HG03469 (cell line): ENCODE results near the gene STAB1.

ENCODE experiments used
- ATAC-seq: cut with Tn5 transposase; IDR thresholded peaks from one replicate; pipeline ENCODE4 v1.9.1; 2021; ENCODE audit warnings: mild to moderate bottlenecking, moderate library complexity, moderate number of reproducible peaks; ENCODE audit not compliant: unreplicated experiment

The STAB1 gene

DNA sequence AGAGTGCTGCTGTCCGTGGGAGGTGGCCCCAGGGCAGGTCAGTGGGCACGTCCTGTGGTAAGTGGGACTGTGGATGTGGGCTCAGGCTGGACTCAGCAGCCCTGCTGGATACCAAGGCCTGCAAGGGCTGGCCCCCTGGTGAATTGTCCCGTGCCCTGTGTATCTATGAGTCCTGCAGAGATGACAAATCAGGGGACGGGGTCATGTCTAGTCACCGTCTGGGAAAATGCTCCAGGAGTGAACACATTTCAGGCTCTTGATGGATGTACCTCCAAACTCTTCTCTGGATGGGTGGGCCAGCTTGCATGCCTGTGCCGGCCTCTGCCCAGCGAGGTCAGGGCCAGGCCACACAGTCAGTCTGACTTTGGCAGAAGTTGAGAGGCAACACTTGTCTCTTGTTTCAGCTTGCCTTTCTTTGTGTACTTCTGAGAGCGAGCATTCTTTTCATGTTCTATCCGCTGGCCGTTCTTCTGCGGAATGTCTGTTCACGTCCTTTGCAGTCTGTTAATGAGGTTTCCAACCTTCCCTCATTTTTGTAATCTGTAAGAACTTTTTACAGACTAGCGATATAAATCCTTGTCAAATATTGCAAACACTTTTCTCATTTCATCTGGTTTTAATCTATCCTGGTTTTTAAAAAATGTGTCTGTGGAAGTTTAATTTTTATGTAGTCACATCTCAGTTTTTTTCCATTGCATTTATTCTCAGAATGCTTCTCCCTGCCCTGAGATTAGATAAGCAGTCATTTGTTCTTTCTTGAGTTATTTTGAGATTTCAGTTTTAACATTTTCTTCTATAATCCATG, 11.4 kb upstream of the STAB1 start:
- no peak for ATAC-seq

DNA sequence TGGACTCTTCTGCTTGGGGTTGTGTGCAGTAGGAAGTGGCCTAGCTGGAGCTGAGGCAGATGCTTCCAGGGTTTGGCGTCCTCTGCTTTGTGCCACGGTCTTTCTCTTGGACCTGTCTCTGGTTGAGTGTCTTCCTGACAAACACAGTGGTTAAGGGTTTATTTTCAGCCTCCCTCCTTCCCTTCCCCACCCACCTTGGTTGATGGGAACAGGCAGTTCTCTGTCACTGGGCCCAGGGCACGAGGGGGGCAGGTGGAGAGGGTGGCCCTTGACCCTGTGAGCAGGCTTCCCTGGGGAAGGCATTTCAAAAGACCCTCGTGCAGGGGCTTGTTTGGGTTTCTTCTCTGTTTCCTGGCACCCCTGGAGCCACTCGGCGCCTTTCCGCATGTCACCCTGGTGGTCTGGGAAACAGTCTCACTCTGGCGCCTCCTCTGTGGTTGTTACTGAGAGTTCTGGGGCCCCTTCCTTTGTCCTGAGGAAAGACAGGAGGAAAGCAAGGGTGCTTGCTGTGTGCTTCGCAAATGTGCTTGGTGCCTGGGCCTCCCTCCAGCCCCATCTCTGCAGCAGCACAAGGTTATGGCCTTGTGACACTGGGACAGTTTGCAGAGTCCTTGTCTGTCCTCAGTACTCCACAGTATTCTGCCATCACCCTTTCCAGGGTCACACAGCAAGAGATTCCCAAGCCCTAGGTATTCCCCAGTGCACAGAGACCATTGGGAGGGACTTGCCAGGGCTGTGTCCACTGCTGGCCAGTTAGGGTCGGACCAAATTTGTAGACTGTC, 10.3 kb upstream of the STAB1 start:
- ATAC-seq = no peak

DNA sequence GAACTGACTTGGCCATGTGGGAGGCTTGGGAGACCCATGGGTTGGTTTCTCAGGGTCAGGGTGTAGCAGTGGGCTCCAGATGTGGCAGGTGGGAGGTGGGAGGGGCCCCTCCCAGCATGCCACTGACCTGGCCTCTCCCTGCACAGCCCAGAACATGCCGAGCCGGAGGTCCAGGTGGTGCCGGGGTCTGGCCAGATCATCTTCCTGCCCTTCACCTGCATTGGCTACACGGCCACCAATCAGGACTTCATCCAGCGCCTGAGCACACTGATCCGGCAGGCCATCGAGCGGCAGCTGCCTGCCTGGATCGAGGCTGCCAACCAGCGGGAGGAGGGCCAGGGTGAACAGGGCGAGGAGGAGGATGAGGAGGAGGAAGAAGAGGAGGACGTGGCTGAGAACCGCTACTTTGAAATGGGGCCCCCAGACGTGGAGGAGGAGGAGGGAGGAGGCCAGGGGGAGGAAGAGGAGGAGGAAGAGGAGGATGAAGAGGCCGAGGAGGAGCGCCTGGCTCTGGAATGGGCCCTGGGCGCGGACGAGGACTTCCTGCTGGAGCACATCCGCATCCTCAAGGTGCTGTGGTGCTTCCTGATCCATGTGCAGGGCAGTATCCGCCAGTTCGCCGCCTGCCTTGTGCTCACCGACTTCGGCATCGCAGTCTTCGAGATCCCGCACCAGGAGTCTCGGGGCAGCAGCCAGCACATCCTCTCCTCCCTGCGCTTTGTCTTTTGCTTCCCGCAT, 7.9 kb upstream of the STAB1 start:
- ATAC-seq = no peak

DNA sequence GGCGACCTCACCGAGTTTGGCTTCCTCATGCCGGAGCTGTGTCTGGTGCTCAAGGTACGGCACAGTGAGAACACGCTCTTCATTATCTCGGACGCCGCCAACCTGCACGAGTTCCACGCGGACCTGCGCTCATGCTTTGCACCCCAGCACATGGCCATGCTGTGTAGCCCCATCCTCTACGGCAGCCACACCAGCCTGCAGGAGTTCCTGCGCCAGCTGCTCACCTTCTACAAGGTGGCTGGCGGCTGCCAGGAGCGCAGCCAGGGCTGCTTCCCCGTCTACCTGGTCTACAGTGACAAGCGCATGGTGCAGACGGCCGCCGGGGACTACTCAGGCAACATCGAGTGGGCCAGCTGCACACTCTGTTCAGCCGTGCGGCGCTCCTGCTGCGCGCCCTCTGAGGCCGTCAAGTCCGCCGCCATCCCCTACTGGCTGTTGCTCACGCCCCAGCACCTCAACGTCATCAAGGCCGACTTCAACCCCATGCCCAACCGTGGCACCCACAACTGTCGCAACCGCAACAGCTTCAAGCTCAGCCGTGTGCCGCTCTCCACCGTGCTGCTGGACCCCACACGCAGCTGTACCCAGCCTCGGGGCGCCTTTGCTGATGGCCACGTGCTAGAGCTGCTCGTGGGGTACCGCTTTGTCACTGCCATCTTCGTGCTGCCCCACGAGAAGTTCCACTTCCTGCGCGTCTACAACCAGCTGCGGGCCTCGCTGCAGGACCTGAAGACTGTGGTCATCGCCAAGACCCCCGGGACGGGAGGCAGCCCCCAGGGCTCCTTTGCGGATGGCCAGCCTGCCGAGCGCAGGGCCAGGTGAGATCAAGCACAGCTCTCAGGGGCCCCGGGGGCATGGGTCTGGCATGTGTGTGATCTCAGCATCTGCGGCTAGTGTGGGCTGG, 7.1 kb upstream of the STAB1 start:
- ATAC-seq = no peak

DNA sequence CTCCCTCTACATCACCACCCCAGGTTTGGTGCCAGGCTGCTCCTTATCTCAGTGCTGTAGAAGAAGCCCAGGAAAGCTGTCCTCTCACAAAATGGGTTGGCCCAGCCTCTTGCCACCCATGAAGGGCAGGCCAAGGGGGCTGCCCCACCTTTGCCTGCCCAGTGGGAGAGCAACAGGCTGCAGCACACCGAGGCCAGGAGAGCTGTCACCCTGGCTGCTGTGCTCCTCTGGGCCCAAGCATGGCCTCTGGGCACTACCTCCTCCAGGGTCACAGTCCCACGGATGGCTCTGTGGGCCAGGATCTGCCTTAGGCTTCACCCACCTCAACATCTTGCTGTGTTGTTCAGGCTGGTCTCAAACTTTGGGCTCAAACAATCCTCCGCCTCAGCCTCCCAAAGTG, 6.4 kb upstream of the STAB1 start:
- no peak for ATAC-seq

DNA sequence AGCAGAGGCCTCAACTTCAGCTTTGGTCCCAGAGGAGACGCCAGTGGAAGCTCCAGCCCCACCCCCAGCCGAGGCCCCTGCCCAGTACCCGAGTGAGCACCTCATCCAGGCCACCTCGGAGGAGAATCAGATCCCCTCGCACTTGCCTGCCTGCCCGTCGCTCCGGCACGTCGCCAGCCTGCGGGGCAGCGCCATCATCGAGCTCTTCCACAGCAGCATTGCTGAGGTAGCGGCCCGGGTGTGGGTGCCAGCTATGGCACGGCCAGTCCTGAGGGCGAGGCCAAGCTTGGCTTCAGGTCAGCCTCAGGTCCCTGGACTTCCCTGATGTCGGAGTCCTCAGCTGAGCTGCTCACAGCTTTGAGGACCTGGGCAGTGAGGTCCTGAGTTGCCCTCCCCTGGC, 5.7 kb upstream of the STAB1 start:
- ATAC-seq = no peak

DNA sequence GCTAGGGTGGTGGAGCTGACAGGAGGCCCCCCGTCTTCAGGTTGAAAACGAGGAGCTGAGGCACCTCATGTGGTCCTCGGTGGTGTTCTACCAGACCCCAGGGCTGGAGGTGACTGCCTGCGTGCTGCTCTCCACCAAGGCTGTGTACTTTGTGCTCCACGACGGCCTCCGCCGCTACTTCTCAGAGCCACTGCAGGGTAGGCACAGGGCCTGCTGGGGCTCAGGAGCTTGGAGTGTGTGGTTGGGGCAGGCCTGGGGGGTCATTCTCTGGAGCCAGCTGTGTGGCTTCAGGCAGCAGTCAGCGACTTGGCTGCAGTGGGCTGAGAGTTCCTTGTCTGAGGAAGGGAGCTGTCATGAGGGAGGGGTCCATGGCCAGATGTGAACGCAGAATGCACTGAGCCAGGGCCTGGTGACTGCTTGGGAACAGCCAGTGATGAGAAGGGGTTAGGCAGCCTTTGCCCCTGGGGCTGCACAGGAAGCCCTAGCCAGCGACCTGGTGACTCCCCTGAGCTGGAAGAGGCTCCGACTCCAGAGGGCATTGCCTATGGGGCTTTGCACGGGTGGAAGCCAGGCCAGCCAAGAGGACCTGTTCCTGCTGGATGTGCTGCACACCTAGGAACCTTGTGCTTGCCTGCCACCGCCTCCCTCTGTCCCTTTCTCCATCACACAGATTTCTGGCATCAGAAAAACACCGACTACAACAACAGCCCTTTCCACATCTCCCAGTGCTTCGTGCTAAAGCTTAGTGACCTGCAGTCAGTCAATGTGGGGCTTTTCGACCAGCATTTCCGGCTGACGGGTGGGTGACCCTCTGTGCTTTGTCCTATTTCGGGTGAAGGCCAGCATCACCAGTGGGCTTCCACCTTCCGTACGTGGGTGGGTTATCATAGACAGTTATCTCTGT, 4.9 kb upstream of the STAB1 start:
- ATAC-seq = no peak

DNA sequence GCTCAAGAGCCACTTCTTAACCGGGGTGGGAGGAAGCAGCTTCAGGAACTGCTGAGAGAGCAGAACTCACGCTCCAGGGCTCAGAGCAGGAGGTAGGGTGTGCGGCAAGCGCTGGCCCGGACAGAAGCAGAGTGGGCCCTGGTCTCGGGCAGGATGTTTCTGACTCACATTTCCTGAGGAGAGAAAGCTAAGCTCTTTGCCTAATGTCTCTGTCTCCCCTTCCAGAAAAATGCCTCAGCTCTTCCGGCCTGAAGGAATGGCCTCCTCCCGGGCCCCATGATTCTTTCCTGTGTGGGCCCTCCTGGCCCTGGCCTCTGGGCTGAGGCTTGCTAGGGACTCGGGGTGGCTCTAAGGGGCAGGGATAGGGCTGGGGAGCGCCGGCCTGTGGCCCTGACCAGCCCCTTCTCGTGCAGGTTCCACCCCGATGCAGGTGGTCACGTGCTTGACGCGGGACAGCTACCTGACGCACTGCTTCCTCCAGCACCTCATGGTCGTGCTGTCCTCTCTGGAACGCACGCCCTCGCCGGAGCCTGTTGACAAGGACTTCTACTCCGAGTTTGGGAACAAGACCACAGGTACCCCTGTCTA, 4.1 kb upstream of the STAB1 start:
- ATAC-seq = no peak

DNA sequence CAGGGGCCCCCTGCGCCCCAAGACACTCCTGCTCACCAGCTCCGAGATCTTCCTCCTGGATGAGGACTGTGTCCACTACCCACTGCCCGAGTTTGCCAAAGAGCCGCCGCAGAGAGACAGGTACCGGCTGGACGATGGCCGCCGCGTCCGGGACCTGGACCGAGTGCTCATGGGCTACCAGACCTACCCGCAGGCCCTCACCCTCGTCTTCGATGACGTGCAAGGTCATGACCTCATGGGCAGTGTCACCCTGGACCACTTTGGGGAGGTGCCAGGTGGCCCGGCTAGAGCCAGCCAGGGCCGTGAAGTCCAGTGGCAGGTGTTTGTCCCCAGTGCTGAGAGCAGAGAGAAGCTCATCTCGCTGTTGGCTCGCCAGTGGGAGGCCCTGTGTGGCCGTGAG, 3.1 kb upstream of the STAB1 start:
- no peak for ATAC-seq

DNA sequence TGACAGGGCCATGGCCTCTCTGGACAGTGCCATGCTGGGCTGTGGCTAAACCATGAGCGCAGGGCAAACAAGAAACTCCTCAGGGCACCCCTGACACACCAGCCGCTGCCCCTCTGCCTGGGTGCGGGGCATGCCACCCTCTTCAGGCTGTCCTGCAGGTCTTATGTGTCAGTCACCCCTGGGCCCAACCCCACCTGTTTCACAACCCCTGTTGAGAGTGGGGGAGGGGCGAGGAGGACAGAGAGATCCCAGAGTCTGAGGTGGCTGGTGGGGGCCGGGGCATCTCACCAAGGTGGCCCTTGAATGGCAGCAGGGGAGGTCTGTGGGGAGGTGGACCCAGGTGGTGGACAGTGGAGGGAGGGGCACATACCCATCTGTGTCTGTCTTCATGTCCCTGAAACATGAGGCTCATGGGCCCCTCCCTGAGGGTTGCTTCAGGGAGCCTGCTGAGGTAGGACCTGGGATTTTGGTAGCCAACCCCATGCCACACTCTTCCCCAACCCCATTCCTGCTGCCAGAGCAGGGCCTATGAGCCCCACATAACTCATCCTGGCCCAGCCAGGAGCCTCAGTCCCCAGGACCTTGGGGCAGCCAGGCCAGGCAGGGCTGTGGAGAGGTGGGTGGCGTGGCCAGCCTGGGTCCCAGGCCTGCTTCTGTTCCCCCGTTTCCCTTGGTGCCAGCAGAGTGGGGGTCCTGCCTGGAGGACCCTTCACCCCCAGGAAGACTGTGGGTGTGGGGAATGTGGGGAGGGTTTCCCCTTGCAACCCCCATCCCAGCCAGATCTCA, 1.7 kb upstream of the STAB1 start:
- ATAC-seq = no peak

DNA sequence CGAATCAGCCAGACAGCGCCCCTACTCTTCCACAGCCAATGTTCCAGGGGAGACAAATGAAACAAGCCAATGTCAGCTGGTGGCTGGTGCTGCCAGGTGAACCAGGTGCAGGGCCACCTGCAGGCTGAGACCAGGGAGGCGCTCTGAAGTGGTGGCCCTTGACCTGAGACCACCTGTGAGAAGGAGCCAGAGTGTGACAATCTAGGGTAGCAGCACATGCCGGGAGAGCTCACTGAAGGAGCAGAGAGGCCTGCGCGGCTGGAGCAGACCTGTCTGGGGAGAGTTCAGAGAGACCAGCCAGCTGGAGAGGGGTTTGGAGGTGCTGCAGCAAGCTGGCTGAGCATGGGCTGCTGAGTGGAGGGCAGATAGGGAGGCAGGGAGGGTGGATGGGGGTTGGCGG, 693 bp upstream of the STAB1 start:
- no peak for ATAC-seq

DNA sequence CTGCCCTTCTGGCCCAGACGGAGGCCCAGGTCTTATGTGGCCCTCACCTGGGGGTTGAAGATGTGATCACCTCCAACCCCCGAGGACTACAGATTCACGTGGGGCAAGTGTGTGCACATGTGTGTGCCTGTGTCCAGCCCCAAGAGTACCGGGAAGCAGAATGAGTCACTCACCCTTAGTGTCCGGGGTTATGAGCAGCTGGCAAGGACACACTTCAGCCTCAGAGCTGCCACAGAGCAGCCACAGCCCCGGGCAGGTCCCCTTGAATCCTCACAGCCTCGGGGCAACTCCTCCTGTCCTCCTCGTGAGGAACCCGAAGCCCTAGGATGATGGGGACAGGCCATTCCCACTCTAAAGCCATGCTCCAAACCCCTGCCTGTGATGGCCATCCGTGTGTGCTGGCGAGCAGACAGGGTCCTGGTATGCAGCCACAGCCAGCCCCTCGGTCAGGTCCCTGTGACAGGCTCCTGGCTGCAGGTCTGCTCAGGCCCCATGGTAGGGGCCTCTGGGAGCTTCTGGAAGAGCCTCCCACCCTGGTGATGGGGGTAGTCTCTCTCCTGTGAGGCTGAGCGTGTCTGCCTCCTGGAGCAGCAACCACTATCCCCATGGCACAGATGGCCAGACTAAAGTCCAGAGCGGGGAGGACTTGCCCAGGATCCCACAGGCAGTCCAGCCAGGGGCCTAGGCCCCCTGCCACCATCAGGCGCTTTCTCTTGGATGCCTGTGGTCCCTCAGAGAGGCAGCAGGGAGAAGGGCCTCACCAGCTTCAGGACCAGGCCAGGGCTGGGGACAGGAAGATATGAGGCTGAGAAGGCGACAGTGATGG, 852 bp downstream of the STAB1 start:
- no peak for ATAC-seq

DNA sequence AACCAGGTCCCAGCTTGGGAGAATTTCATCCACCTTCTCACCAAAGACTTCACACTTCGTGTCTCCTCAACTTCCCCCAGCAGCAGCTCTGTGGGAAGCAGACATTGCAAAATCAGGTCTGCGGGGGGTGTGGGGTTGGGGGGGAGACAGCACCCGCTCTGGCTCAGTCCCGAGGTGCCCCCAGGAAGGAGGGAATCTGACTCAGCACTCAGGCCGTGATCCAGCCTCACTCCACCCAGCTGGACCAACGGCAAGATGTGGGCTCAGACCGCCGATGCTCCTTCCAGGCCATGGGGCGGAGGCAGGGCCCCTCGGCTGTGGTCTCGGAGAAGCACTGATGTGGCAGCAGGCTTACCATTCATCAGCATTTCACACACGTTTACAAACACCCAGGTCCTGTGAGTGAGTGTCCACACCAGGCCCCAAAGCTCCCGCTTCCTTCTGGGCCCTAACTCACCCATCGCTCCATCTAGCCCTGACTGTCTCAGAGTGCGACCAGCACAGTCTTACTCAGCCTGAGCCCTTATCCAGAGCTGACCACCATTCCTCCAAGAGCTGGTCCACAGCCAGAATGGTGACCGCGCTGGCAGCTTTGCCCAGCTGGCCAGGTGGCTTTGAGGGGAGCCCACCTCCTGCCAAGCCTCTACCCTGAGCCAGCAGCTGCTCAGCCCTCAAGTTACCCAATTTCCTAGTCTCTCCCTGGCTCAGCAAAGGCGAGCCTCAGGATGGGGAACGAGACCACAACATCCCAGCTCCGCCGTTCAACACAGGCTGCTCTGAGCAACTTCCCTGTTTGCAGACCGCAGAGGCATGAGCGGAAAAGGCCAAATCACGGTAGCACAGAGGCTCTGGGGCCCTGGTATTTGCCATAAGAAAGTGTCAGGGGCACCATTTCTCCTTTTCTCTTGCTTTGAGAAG, 3.3 kb downstream of the STAB1 start:
- no peak for ATAC-seq

DNA sequence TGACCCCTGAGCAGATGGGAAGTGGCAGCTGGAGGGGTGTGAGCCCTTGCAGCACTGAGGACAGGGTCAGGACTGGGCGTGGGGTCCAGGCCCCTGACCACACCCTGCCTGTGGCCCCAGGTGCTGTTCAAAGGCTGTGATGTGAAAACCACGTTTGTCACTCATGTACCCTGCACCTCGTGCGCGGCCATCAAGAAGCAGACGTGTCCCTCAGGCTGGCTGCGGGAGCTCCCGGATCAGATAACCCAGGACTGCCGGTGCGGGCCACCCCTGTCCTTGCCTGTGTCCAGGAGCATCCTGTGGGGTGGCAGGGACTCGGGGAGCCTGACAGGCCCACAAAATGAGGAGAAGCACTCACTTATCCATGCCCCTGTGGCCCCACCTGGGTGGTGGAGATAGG, 5.9 kb downstream of the STAB1 start:
- ATAC-seq = no peak

DNA sequence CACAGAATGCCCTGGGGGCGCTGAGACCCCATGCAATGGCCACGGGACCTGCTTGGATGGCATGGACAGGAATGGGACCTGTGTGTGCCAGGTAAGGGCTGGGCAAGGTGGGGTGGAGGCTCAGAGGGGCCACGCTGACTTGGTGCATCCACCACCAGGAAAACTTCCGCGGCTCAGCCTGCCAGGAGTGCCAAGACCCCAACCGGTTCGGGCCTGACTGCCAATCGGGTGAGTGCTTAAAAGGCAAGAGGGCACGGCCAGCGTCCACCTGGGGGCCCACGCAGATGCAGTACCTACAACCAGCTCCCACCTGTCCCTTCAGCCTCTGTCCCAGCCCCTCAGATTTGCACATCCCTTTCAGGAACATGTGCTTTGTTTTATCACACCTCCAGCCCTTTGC, 6.9 kb downstream of the STAB1 start:
- no peak for ATAC-seq

DNA sequence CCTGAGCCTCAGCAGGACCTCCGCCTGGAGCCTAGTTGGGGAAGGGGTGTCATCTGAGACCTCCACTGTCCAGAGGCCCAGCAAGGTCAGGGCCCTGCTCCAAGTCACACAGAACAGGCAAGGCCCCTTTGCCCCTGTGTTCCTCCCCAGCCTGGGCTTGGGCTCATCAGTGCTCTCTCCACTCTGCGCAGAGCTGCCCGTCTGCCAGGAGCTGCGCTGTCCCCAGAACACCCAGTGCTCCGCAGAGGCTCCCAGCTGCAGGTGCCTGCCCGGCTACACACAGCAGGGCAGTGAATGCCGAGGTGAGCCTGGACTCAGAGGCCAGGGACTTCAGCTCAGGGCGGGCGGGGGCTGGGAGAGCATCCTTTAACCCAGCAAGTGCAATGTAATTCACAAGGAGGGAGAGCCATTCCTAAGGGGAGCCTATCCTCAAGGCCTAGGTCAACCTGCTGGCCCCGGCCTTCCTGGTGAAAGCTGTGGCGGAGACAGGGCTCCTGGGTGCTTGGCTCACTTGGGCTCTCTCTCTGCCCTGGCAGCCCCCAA, 7.7 kb downstream of the STAB1 start:
- no peak for ATAC-seq
